ENCODE results near the gene TMEM9. TPM values are rescaled to one million over a fixed set of nuclear protein-coding genes. Genes with fewer than 3 reads are reported as not detected.

Gene TMEM9
- total RNA-seq, 1 experiment from 2014 or later, result 27.1 TPM

GRCh38 chr1:201114245-201115131 is 39.8 kb downstream of the TMEM9 start:
- H3K4me1 ChIP-seq (ENCODE audit: low read length), result peaks cover 2% of the 10 kb centered on the region
- no peak overlapping the region for H3K4me3 ChIP-seq (ENCODE audit: low read length)
- no peaks in the 10 kb centered on the region; the same call in 1 of the 2 replicates for H4K20me1 ChIP-seq (ENCODE audit: insufficient read depth, low read depth, low read length)
- no peaks in the 10 kb centered on the region for H3K9me2 ChIP-seq (replicated peaks; ENCODE audit: insufficient read depth, low read length)
- no peak overlapping the region for H3K9ac ChIP-seq (ENCODE audit: low read length)
- no peak overlapping the region for H3K27ac ChIP-seq (ENCODE audit: low read length)
- no peaks in the 10 kb centered on the region for H3K9me3 ChIP-seq (ENCODE audit: low read length)
- DNase-seq, result peak; percentile 70
- H3K79me2 ChIP-seq (ENCODE audit: low read length), result no peaks in the 10 kb centered on the region
- H3K4me2 ChIP-seq (ENCODE audit: low read depth, low read length, poor library complexity, severe bottlenecking), result no peak overlapping the region
- no peaks in the 10 kb centered on the region for H3K36me3 ChIP-seq (ENCODE audit: insufficient read depth, low read length)
- no peaks in the 10 kb centered on the region for H3K27me3 ChIP-seq (ENCODE audit: low read length)
- H2AFZ ChIP-seq (ENCODE audit: low read length), result no peak overlapping the region

DNA sequence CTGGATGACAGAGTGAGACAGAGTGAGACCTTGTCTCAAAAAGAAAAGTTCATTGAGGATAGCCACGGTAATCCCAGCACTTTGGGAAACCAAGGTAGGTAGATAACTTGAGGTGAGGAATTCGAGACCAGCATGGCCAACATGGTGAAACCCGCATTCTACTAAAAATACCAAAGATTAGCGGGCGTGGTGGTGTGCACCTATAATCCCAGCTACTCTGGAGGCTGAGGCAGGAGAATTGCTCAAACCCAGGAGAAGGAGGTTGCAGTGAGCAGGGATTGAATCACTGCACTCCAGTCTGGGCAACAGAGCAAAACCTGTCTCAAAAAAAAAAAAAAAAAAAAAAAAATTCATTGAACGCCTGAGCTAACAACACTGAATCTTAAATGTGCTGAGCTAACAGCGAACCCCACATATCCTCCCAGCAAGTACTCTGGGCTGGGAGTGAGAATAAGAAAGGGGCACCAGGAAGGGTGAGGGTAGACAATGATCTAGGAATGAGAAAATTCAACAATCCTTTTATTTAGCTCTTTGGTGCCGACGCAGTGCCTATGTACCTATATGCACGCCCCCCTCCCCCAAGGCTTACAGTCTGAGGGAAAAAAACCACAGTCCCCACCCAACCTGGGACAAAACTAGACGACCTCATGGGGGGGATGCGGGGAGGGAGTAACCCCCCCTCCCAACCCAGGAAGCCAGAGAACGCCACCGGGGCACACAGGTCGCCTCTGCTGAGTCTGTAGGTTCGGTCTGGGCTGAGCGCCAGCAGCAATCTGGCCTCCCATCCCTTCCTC is 40.6 kb downstream of the TMEM9 start:
- Histone ChIP-seq H3K9me3 (ENCODE audit: low read length) (no peaks in the 10 kb centered on the region), H3K4me1 (ENCODE audit: low read length) (no peaks in the 10 kb centered on the region), H3K79me2 (ENCODE audit: low read length) (no peaks in the 10 kb centered on the region), H3K27me3 (ENCODE audit: low read length) (no peaks in the 10 kb centered on the region), H3K27ac (ENCODE audit: low read length) (no peak overlapping the region), H3K4me2 (ENCODE audit: low read depth, low read length, poor library complexity, severe bottlenecking) (no peak overlapping the region), H3K36me3 (ENCODE audit: insufficient read depth, low read length) (no peaks in the 10 kb centered on the region), H4K20me1 (ENCODE audit: insufficient read depth, low read depth, low read length) (no peaks in the 10 kb centered on the region), H3K9me2 (replicated peaks; ENCODE audit: insufficient read depth, low read length) (no peaks in the 10 kb centered on the region), H2AFZ (ENCODE audit: low read length) (no peak overlapping the region), H3K4me3 (ENCODE audit: low read length) (no peak overlapping the region), H3K9ac (ENCODE audit: low read length) (no peak overlapping the region)
- no peak for DNase-seq

- Histone ChIP-seq H3K9me3 (ENCODE audit: low read length) (no peaks in the 10 kb centered on the region), H3K9me2 (replicated peaks; ENCODE audit: insufficient read depth, low read length) (no peaks in the 10 kb centered on the region), H3K4me3 (ENCODE audit: low read length) (no peak overlapping the region), H4K20me1 (ENCODE audit: insufficient read depth, low read depth, low read length) (no peaks in the 10 kb centered on the region), H3K27me3 (ENCODE audit: low read length) (no peaks in the 10 kb centered on the region), H3K27ac (ENCODE audit: low read length) (no peak overlapping the region), H3K36me3 (ENCODE audit: insufficient read depth, low read length) (no peaks in the 10 kb centered on the region), H3K4me1 (ENCODE audit: low read length) (no peaks in the 10 kb centered on the region), H2AFZ (ENCODE audit: low read length) (no peak overlapping the region), H3K9ac (ENCODE audit: low read length) (no peak overlapping the region), H3K4me2 (ENCODE audit: low read depth, low read length, poor library complexity, severe bottlenecking) (no peak overlapping the region), H3K79me2 (ENCODE audit: low read length) (no peaks in the 10 kb centered on the region)
- DNase-seq, result no peak
Observed at GRCh38 chr1:201112926-201113325, 41.3 kb downstream of the TMEM9 start.

DNA sequence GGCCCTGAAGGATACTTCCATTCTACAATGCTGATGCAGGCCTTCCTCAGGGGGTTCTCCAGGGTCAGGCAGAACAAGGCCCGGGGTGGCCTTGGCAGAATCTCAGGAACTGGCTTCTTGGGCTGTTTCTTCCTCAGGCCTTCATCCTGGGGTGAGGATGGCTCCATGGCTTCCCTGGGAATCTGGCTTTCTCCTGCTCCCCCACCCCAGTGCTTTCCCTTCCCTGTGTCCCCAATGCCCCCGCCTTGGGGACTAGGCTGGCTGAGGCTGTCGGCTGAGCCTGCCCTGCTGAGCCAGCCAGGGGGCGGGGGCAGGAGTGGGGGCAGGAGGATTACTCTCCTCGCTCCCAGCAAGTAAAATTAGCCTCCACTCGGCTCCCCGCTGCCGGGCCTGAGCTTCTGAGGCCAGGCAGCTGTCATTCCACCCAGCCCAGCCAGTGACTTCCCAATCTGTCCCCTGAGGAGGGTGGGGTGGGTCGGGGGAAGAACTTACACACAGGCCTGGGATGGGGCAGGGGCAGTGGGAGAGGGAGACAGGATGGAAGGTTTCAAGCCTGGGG is 42.0 kb downstream of the TMEM9 start, which contains the start of gene CACNA1S:
Gene CACNA1S (minus strand): TSS at position 254 of the 559 bp plus-strand sequence. CDS start 87 bp downstream, at position 167.
- Histone ChIP-seq H2AFZ (ENCODE audit: low read length) (no peak within 1 kb of the TSS), H3K9ac (ENCODE audit: low read length) (no peak within 1 kb of the TSS), H3K4me2 (ENCODE audit: low read depth, low read length, poor library complexity, severe bottlenecking) (no peak within 1 kb of the TSS), H3K9me2 (replicated peaks; ENCODE audit: insufficient read depth, low read length) (no peaks in the 10 kb centered on the region), H3K36me3 (ENCODE audit: insufficient read depth, low read length) (no peaks in the 10 kb centered on the region), H4K20me1 (ENCODE audit: insufficient read depth, low read depth, low read length) (no peaks in the 10 kb centered on the region), H3K27me3 (ENCODE audit: low read length) (no peaks in the 10 kb centered on the region), H3K4me1 (ENCODE audit: low read length) (no peaks in the 10 kb centered on the region), H3K79me2 (ENCODE audit: low read length) (no peaks in the 10 kb centered on the region), H3K9me3 (ENCODE audit: low read length) (no peaks in the 10 kb centered on the region), H3K4me3 (ENCODE audit: low read length) (no peak within 1 kb of the TSS), H3K27ac (ENCODE audit: low read length) (no peak within 1 kb of the TSS)
- no peak for DNase-seq

DNA sequence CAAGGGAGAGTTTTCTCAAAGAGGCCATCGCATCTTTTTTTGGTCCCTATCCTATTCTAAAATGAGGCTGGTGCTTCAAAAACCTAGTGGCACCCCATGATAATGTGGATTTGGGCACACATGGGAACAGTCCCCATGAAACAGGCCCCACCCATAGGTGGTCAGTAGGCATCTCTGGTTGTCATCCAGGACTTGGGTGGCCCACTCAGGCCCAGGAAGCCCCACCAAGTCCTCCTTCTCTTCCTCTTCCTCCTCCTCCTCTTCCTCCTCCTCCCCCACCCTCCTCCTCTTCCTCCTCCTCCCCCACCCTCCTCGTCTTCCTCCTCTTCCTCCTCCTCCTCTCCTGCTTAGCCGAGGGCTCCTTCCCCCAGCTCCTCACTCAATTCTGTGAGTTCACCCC is 42.6 kb downstream of the TMEM9 start:
- Histone ChIP-seq H3K27me3 (ENCODE audit: low read length) (no peaks in the 10 kb centered on the region), H3K9me2 (replicated peaks; ENCODE audit: insufficient read depth, low read length) (no peaks in the 10 kb centered on the region), H3K79me2 (ENCODE audit: low read length) (no peaks in the 10 kb centered on the region), H3K9me3 (ENCODE audit: low read length) (no peaks in the 10 kb centered on the region), H2AFZ (ENCODE audit: low read length) (no peak overlapping the region), H3K27ac (ENCODE audit: low read length) (no peak overlapping the region), H3K36me3 (ENCODE audit: insufficient read depth, low read length) (no peaks in the 10 kb centered on the region), H3K4me3 (ENCODE audit: low read length) (no peak overlapping the region), H3K4me2 (ENCODE audit: low read depth, low read length, poor library complexity, severe bottlenecking) (no peak overlapping the region), H3K4me1 (ENCODE audit: low read length) (no peaks in the 10 kb centered on the region), H3K9ac (ENCODE audit: low read length) (no peak overlapping the region), H4K20me1 (ENCODE audit: insufficient read depth, low read depth, low read length) (no peaks in the 10 kb centered on the region)
- DNase-seq, result no peak

- no peak overlapping the region for H3K9ac ChIP-seq (ENCODE audit: low read length)
- no peak overlapping the region for H3K4me2 ChIP-seq (ENCODE audit: low read depth, low read length, poor library complexity, severe bottlenecking)
- H4K20me1 ChIP-seq (ENCODE audit: insufficient read depth, low read depth, low read length), result no peaks in the 10 kb centered on the region
Observed at GRCh38 chr1:201111156-201111555, 43.1 kb downstream of the TMEM9 start.

DNA sequence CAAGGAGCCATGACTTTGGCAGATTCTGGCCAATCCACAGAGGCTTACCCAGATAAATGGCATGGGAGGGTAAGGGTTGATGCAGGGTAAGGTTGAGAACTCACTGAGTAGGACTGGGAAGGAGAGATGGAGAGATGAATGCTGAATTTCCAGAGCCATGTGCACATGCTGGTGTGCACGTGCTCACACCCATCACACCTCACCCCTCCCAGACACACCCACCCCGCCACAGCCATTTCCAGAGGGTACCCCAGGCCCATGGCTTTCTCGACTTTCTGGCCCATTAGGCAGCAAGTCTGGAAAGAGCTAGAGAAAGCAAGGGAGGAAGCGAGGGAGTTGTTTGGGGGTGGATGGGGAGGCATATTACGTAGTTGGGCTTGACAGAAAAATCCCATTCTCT is 43.7 kb downstream of the TMEM9 start:
- Histone ChIP-seq H2AFZ (ENCODE audit: low read length) (no peak overlapping the region), H3K9ac (ENCODE audit: low read length) (no peak overlapping the region), H3K27ac (ENCODE audit: low read length) (no peak overlapping the region), H3K79me2 (ENCODE audit: low read length) (no peaks in the 10 kb centered on the region), H3K4me1 (ENCODE audit: low read length) (no peaks in the 10 kb centered on the region), H3K27me3 (ENCODE audit: low read length) (no peaks in the 10 kb centered on the region), H3K4me3 (ENCODE audit: low read length) (no peak overlapping the region), H3K36me3 (ENCODE audit: insufficient read depth, low read length) (no peaks in the 10 kb centered on the region), H3K9me3 (ENCODE audit: low read length) (no peaks in the 10 kb centered on the region), H4K20me1 (ENCODE audit: insufficient read depth, low read depth, low read length) (no peaks in the 10 kb centered on the region), H3K9me2 (replicated peaks; ENCODE audit: insufficient read depth, low read length) (no peaks in the 10 kb centered on the region), H3K4me2 (ENCODE audit: low read depth, low read length, poor library complexity, severe bottlenecking) (no peak overlapping the region)
- DNase-seq, result no peak

More at GRCh38 chr1:201111156-201111555, 43.1 kb downstream of the TMEM9 start:
- Histone ChIP-seq H3K9me3 (ENCODE audit: low read length) (no peaks in the 10 kb centered on the region), H3K4me3 (ENCODE audit: low read length) (no peak overlapping the region), H3K27me3 (ENCODE audit: low read length) (no peaks in the 10 kb centered on the region), H3K36me3 (ENCODE audit: insufficient read depth, low read length) (no peaks in the 10 kb centered on the region), H3K9me2 (replicated peaks; ENCODE audit: insufficient read depth, low read length) (no peaks in the 10 kb centered on the region), H2AFZ (ENCODE audit: low read length) (no peak overlapping the region), H3K27ac (ENCODE audit: low read length) (no peak overlapping the region), H3K79me2 (ENCODE audit: low read length) (no peaks in the 10 kb centered on the region), H3K4me1 (ENCODE audit: low read length) (no peaks in the 10 kb centered on the region)
- no peak for DNase-seq

DNA sequence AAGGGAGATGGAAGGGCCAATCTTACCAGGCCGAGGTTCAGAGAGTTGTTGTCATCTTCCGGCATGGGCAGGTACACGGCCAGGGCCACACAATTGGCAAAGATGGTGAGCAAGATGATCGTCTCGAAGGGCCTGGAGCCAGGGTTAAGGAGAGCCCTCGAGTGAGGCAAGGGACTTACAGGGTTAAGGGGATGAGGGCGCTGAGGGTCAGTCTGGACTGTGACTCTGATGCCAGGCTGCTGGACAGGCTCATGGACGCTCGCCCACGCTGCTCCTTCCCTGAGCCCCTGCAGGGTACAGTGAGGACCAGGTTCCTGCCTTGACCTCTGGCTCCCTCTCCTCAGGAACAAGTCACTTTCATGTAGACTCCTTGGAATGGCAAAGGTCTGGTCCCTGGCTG is 44.1 kb downstream of the TMEM9 start:
- no peaks in the 10 kb centered on the region for H3K9me3 ChIP-seq (ENCODE audit: low read length)
- H3K36me3 ChIP-seq (ENCODE audit: insufficient read depth, low read length), result no peaks in the 10 kb centered on the region
- no peaks in the 10 kb centered on the region for H3K27me3 ChIP-seq (ENCODE audit: low read length)
- H4K20me1 ChIP-seq (ENCODE audit: insufficient read depth, low read depth, low read length), result no peaks in the 10 kb centered on the region
- H3K27ac ChIP-seq (ENCODE audit: low read length), result no peak overlapping the region
- no peak overlapping the region for H3K4me2 ChIP-seq (ENCODE audit: low read depth, low read length, poor library complexity, severe bottlenecking)
- H3K4me3 ChIP-seq (ENCODE audit: low read length), result no peak overlapping the region
- no peaks in the 10 kb centered on the region for H3K9me2 ChIP-seq (replicated peaks; ENCODE audit: insufficient read depth, low read length)
- no peaks in the 10 kb centered on the region for H3K79me2 ChIP-seq (ENCODE audit: low read length)
- H2AFZ ChIP-seq (ENCODE audit: low read length), result no peak overlapping the region
- no peak overlapping the region for H3K9ac ChIP-seq (ENCODE audit: low read length)
- no peak for DNase-seq
- H3K4me1 ChIP-seq (ENCODE audit: low read length), result no peaks in the 10 kb centered on the region
